GM12875 (cell line): Measurements from ENCODE around the gene HEG1.

Experiments used
- H3K4me3 ChIP-seq: one replicate; pipeline ENCODE4 v1.5.1; 2011; ENCODE audit warnings: low read depth, low read length, control low read depth
- TF ChIP-seq, protein P1 (sequence below): IDR thresholded peaks from 2 replicates; pipeline ENCODE4 v1.5.1; 2011; ENCODE audit warnings: low read depth, mild to moderate bottlenecking, control low read depth, inconsistent platforms, low read length, moderate library complexity, borderline replicate concordance; ENCODE audit not compliant: insufficient read depth

The HEG1 gene

DNA sequence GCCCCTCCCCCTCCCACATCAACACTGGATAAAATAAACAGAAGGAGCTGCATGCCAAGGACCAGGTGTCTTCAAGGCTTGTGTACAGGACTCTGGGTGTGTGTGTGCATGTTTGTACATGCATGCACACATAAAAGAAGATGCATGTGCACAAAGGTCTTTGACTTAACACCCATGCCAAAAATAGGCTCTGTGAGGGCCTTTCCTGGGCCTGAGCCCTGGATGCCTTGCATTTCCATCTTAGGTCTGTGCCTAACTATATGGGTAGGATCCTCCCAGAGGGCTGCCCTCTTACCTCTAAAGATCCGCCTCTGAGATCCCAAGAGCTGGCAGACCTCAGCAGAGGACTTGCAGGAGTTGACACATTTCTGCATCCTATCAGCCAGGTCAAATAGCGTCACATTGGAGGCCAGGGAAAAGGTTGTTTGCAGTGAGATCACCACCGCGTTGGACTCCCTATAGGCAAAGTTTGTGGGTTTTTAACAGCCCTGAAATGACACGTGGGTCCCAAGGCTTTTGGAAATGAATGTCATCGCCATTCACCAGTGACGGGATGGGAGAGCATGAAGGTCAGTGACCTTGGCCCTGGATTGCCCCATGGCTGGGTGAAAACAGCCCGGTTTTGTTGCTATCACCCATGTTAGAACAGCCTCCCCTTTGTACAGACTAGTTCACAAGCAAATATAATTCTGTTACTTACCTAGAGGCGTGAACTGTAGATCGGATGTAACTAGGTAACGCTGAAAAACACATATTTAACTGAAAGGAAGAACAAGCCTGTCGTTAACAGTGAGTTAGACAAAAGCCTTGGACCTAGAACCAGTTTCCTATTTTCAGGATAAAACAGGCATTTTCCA is 54.0 kb downstream of the HEG1 start:
- TF ChIP-seq, protein P1, sequence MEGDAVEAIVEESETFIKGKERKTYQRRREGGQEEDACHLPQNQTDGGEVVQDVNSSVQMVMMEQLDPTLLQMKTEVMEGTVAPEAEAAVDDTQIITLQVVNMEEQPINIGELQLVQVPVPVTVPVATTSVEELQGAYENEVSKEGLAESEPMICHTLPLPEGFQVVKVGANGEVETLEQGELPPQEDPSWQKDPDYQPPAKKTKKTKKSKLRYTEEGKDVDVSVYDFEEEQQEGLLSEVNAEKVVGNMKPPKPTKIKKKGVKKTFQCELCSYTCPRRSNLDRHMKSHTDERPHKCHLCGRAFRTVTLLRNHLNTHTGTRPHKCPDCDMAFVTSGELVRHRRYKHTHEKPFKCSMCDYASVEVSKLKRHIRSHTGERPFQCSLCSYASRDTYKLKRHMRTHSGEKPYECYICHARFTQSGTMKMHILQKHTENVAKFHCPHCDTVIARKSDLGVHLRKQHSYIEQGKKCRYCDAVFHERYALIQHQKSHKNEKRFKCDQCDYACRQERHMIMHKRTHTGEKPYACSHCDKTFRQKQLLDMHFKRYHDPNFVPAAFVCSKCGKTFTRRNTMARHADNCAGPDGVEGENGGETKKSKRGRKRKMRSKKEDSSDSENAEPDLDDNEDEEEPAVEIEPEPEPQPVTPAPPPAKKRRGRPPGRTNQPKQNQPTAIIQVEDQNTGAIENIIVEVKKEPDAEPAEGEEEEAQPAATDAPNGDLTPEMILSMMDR = no peak
- H3K4me3 ChIP-seq = no peak overlapping the region

DNA sequence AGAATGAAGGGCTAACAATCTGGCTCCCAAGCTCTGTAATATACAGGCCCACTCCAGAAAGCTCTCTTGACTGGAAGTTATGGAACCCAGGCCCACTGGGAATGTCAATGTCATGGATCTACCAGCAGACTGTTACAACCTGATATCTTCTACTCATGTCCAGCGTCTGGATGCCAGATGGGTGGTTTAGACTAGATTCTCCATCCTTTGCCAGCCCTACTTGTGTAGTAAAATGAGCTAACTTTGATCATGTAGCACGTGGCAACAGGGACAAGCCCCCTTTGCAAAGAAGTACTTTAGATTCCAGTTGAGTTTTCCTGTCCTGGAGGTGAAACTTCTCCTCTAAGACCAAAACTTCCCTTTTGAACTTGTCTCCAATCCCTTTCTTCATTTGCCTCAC is 55.1 kb downstream of the HEG1 start:
- TF ChIP-seq, protein P1 = no peak
- no peak overlapping the region for H3K4me3 ChIP-seq

- TF ChIP-seq, protein P1 = no peak
- no peak overlapping the region for H3K4me3 ChIP-seq
These were observed 55.8 kb downstream of the HEG1 start for GRCh38 chr3:124999897-125000435.

DNA sequence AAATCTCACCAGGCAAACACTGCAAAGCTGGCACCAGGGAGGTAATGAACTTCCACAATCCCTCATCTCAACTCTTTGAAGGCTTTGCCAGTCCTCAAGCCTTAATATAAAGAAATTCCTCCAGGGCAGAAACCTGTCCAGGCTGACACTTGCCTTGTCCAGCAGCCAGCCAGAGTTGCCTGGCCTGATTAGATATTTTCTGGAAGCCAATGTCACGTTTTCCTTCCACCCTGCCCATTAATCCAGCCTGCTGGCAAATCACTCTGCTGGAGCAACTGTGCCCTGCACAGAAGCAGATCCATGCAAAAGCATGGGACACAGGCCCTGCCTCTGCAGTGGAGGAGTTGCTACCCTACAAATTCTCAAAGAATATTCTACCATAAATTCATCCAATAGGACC is 56.5 kb downstream of the HEG1 start:
- no peak overlapping the region for H3K4me3 ChIP-seq
- TF ChIP-seq, protein P1 = no peak

DNA sequence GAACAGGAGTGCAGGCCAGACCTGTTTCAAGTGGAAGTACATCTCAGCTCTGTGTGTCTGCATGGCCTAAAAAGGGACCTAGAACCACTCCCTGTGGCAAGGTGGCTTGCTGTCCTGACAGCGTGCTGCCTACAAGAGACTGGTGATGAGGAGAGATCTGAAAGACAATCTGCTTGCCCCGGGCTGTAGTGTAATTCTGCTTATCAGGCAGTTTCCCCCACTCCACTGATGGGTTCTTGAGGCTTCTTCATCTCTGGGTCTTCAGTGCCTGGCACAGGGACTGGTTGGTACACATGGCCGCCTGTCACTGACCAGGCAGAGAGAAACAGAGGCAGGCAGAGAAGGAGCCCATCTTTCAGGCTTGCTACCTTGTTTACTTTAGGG is 57.6 kb downstream of the HEG1 start:
- TF ChIP-seq, protein P1 = no peak
- H3K4me3 ChIP-seq = no peak overlapping the region

GRCh38 chr3:124997303-124998246 is 58.2 kb downstream of the HEG1 start:
- TF ChIP-seq, protein P1 = no peak
- H3K4me3 ChIP-seq = no peak overlapping the region
